DOHH2 (cell line): ENCODE results near the gene SULT4A1.

Experiments used
- H3F3A ChIP-seq: fragments of 200-600 bp; sonication (generic), shearing (Covaris generic); 2 replicates; pipeline ENCODE4 v1.6.0; 2016; ENCODE audit warnings: antibody characterized with exemption, mild to moderate bottlenecking; ENCODE audit not compliant: control insufficient read depth, insufficient read depth
- H3K27ac ChIP-seq: fragments of 200-600 bp; sonication (generic); 2 replicates; pipeline ENCODE4 v1.5.1; 2014; ENCODE audit warnings: low read depth, mild to moderate bottlenecking, low read length, moderate library complexity
- H3K27me3 ChIP-seq: fragments of 200-600 bp; sonication (generic); 2 replicates; pipeline ENCODE4 v1.6.1; 2014; ENCODE audit warnings: mild to moderate bottlenecking, low read length, mixed read lengths; ENCODE audit not compliant: control insufficient read depth
- H3K36me3 ChIP-seq: fragments of 200-600 bp; sonication (generic); 2 replicates; pipeline ENCODE4 v1.6.1; 2014; ENCODE audit warnings: mild to moderate bottlenecking, low read length, moderate library complexity, mixed read lengths; ENCODE audit not compliant: control insufficient read depth
- H3K4me1 ChIP-seq: fragments of 200-600 bp; sonication (generic); 2 replicates; pipeline ENCODE4 v1.6.1; 2014; ENCODE audit warnings: mild to moderate bottlenecking, low read length, mixed read lengths; ENCODE audit not compliant: control insufficient read depth
- H3K4me2 ChIP-seq: fragments of 200-600 bp; sonication (generic); 2 replicates; pipeline ENCODE4 v1.6.0; 2014; ENCODE audit warnings: mild to moderate bottlenecking, low read length, moderate library complexity
- H3K4me3 ChIP-seq: fragments of 200-600 bp; sonication (generic); 2 replicates; pipeline ENCODE4 v1.5.1; 2014; ENCODE audit warnings: mild to moderate bottlenecking, low read length, mixed read lengths
- H3K79me2 ChIP-seq: fragments of 200-600 bp; sonication (generic); 2 replicates; pipeline ENCODE4 v1.6.1; 2014; ENCODE audit warnings: mild to moderate bottlenecking, low read length, mixed read lengths; ENCODE audit not compliant: control insufficient read depth
- H3K9me2 ChIP-seq: fragments of 200-600 bp; sonication (generic); replicated peaks from 2 replicates; pipeline ENCODE4 v1.6.1; 2014; ENCODE audit warnings: mild to moderate bottlenecking, low read length, mixed read lengths; ENCODE audit not compliant: control insufficient read depth
- H3K9me3 ChIP-seq: fragments of 200-600 bp; sonication (generic); 2 replicates; pipeline ENCODE4 v1.6.1; 2014; ENCODE audit warnings: antibody characterized with exemption, low read length, mixed read lengths; ENCODE audit not compliant: control insufficient read depth, insufficient read depth
- H4K20me1 ChIP-seq: fragments of 200-600 bp; sonication (generic); 2 replicates; pipeline ENCODE4 v1.6.0; 2014; ENCODE audit warnings: low read depth, mild to moderate bottlenecking, antibody characterized with exemption, low read length, moderate library complexity; ENCODE audit not compliant: control insufficient read depth, insufficient read depth
- EZH2phosphoT487 ChIP-seq: fragments of 200-600 bp; sonication (generic); IDR thresholded peaks from 2 replicates; pipeline ENCODE4 v1.6.1; 2017; ENCODE audit warnings: borderline replicate concordance, mild to moderate bottlenecking, antibody characterized with exemption, low read length, moderate library complexity, mixed read lengths
- TF ChIP-seq, protein P1 (sequence below): fragments of 200-600 bp; sonication (generic); IDR thresholded peaks from one replicate; pipeline ENCODE4 v1.5.1; 2014; ENCODE audit warnings: antibody characterized with exemption, mild to moderate bottlenecking, low read depth, low read length; ENCODE audit not compliant: poor library complexity, severe bottlenecking

SULT4A1 gene

GRCh38 chr22:43857367-43857766 lies 4.9 kb downstream of the SULT4A1 start:
- Histone ChIP-seq H3K27me3 (no peaks in the 10 kb centered on the region), H3K4me1 (no peaks in the 10 kb centered on the region), H3F3A (no peaks in the 10 kb centered on the region), H3K27ac (no peak overlapping the region), H4K20me1 (no peaks in the 10 kb centered on the region), H3K4me2 (no peak overlapping the region), H3K36me3 (no peaks in the 10 kb centered on the region), H3K9me3 (no peaks in the 10 kb centered on the region), H3K4me3 (no peak overlapping the region), H3K79me2 (no peaks in the 10 kb centered on the region), H3K9me2 (no peaks in the 10 kb centered on the region)
- TF ChIP-seq EZH2phosphoT487: no peak
- TF ChIP-seq, protein P1, sequence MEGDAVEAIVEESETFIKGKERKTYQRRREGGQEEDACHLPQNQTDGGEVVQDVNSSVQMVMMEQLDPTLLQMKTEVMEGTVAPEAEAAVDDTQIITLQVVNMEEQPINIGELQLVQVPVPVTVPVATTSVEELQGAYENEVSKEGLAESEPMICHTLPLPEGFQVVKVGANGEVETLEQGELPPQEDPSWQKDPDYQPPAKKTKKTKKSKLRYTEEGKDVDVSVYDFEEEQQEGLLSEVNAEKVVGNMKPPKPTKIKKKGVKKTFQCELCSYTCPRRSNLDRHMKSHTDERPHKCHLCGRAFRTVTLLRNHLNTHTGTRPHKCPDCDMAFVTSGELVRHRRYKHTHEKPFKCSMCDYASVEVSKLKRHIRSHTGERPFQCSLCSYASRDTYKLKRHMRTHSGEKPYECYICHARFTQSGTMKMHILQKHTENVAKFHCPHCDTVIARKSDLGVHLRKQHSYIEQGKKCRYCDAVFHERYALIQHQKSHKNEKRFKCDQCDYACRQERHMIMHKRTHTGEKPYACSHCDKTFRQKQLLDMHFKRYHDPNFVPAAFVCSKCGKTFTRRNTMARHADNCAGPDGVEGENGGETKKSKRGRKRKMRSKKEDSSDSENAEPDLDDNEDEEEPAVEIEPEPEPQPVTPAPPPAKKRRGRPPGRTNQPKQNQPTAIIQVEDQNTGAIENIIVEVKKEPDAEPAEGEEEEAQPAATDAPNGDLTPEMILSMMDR: no peak

GRCh38 chr22:43855431-43855830 lies 6.9 kb downstream of the SULT4A1 start:
- Histone ChIP-seq H3K4me3 (no peak overlapping the region), H3K27me3 (no peaks in the 10 kb centered on the region), H3K79me2 (no peaks in the 10 kb centered on the region), H3K4me2 (no peak overlapping the region), H3K9me3 (no peaks in the 10 kb centered on the region), H3K4me1 (no peaks in the 10 kb centered on the region), H3K27ac (no peak overlapping the region), H3F3A (no peaks in the 10 kb centered on the region), H3K9me2 (no peaks in the 10 kb centered on the region), H3K36me3 (no peaks in the 10 kb centered on the region), H4K20me1 (no peaks in the 10 kb centered on the region)
- TF ChIP-seq, protein P1: no peak
- no peak for TF ChIP-seq EZH2phosphoT487

DNA sequence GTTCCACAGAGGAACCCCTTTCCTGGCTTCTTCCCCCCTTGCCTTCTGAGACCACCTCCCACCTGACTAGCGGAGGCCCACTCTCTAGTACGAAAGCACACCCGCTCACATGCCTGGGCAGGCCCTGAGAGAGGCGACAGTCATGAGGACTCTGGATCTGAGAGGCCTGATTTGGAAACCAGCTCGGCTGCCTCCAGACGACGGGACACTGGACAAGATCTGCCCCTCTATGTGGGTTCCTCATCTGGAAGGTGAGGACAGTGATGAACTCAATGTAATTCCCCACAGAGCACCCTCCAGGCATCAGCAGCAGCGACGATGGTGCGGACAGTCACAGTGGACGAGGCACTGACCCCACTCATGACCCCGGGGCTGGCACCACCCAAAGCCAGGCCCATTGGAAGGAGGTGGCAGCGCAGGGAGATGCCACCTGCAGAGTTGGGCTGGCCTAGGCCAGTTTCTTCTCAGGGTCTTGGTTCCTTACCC lies 7.5 kb downstream of the SULT4A1 start:
- no peaks in the 10 kb centered on the region for H3K79me2 ChIP-seq
- H3K4me1 ChIP-seq: no peaks in the 10 kb centered on the region
- H3K4me3 ChIP-seq: no peak overlapping the region
- TF ChIP-seq EZH2phosphoT487: no peak
- TF ChIP-seq, protein P1: no peak
- H4K20me1 ChIP-seq: no peaks in the 10 kb centered on the region
- no peaks in the 10 kb centered on the region for H3K36me3 ChIP-seq
- H3K4me2 ChIP-seq: no peak overlapping the region
- no peaks in the 10 kb centered on the region for H3K9me3 ChIP-seq
- H3K27me3 ChIP-seq: no peaks in the 10 kb centered on the region
- H3K9me2 ChIP-seq: no peaks in the 10 kb centered on the region
- no peak overlapping the region for H3K27ac ChIP-seq
- H3F3A ChIP-seq: no peaks in the 10 kb centered on the region
